A549 (cell line): ENCODE data around the gene INPP4B.

ENCODE experiments used
- BHLHE40 ChIP-seq: IDR thresholded peaks from 2 replicates; pipeline ENCODE4 v1.6.1; 2012; ENCODE audit warnings: low read depth, low read length, inconsistent platforms
- CTCF ChIP-seq: fragments of >200 bp; sonication (Bioruptor Twin); formaldehyde crosslinking; IDR thresholded peaks from 3 replicates; pipeline ENCODE4 v1.5.1; 2016
- EP300 ChIP-seq, 2 experiments: fragments of >200 bp; sonication (Bioruptor Twin); formaldehyde crosslinking; IDR thresholded peaks; 2 replicates in 1 of 2; 3 replicates in 1 of 2; pipeline ENCODE4 v1.6.1; 2016 to 2017
- KDM1A ChIP-seq: fragments of 200-600 bp; sonication (generic); IDR thresholded peaks from 2 replicates; pipeline ENCODE4 v1.6.1; 2016; ENCODE audit warnings: low read depth, mild to moderate bottlenecking
- MAX ChIP-seq: IDR thresholded peaks from 2 replicates; pipeline ENCODE4 v1.6.1; 2012
- POLR2A ChIP-seq: IDR thresholded peaks from 2 replicates; pipeline ENCODE4 v1.6.1; 2012; ENCODE audit warnings: mild to moderate bottlenecking, low read length
- REST ChIP-seq: fragments of 200-600 bp; sonication (generic); IDR thresholded peaks from 2 replicates; pipeline ENCODE4 v1.6.1; 2016; ENCODE audit warnings: antibody characterized with exemption, mild to moderate bottlenecking, moderate library complexity
- SMC3 ChIP-seq: fragments of >200 bp; sonication (Bioruptor Twin); formaldehyde crosslinking; IDR thresholded peaks from 3 replicates; pipeline ENCODE4 v1.6.1; 2018; ENCODE audit warnings: inconsistent platforms
- USF2 ChIP-seq: fragments of 450-650 bp; IDR thresholded peaks from 2 replicates; pipeline ENCODE4 v1.6.1; 2014; ENCODE audit warnings: antibody characterized with exemption
- ZSCAN20 ChIP-seq: fragments of 250-450 bp; sonication (Bioruptor Pico); IDR thresholded peaks from 2 replicates; pipeline ENCODE4 v1.8.0; 2022; ENCODE audit warnings: mild to moderate bottlenecking, moderate library complexity

GRCh38 chr4:142493255-142494110, 352.6 kb downstream of the INPP4B start:
- TF ChIP-seq CTCF (no peak), MAX (no peak), REST (no peak), KDM1A (no peak), POLR2A (no peak), SMC3 (no peak), EP300 (IDR thresholded peaks at IDR 0.05) (no peak), ZSCAN20 (CRISPR knock-in tag) (no peak), USF2 (no peak), BHLHE40 (no peak)
